ENCODE results near the gene STOM.

Gene STOM

GRCh38 chr9:121324316-121324715, 45.7 kb downstream of the STOM start:
- H4K20me1 ChIP-seq (ENCODE audit: insufficient read depth, low read length): no peaks in the 10 kb centered on the region
- H3F3A ChIP-seq (ENCODE audit: insufficient read depth, low read length): no peaks in the 10 kb centered on the region
- no peak for DNase-seq
- no peak overlapping the region for H3K4me2 ChIP-seq (ENCODE audit: low read depth, low read length)
- H3K27me3 ChIP-seq (replicated peaks; ENCODE audit: insufficient read depth, low read length): no peaks in the 10 kb centered on the region
- no peaks in the 10 kb centered on the region for H3K79me2 ChIP-seq (ENCODE audit: low read length)
- no peaks in the 10 kb centered on the region for H3K36me3 ChIP-seq (replicated peaks; ENCODE audit: insufficient read depth, low read length)
- no peaks in the 10 kb centered on the region for H3K4me1 ChIP-seq (ENCODE audit: low read length)
- no peaks in the 10 kb centered on the region for H3K9me3 ChIP-seq (replicated peaks; ENCODE audit: insufficient read depth, low read length)
- TF ChIP-seq EZH2phosphoT487 (IDR thresholded peaks at IDR 0.05; ENCODE audit: low read length): no peak
- no peak overlapping the region for H3K27ac ChIP-seq (ENCODE audit: low read length)
- H3K4me3 ChIP-seq (ENCODE audit: low read length): no peak overlapping the region
- H2AFZ ChIP-seq (ENCODE audit: low read length): no peak overlapping the region
- no peaks in the 10 kb centered on the region for H3K9me2 ChIP-seq (replicated peaks; ENCODE audit: insufficient read depth, low read length)
- H3K9ac ChIP-seq (ENCODE audit: low read length): no peak overlapping the region

DNA sequence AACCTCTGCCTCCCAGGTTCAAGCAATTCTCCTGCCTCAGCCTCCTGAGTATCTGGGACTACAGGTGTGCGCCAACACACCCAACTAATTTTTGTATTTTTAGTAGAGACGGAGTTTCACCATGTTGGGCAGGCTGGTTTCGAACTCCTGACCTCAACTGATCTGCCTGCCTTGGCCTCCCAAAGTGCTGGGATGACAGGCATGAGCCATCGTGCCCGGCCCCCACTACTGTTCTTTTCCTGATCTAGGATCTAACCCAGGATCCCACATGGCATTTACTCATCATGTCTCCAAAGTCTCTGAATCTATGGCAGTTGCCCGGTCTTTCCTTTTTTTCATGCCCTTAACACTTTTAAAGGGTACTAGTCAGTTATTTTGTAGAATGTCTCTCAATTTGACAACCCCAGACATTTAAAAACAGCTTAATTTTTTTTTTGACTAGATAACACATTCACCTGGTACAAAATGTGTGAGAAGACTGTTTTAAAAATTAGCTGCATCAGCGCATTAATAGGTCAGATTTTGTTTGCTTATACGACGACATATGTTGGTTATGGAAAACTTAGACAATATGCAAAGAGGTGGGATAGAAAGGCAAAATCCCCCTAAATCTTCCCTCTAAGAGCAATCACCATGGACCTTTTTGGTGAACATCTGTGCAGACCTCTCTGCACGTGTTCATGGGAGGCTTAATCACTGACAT, 46.5 kb downstream of the STOM start:
- Histone ChIP-seq H3K9ac (ENCODE audit: low read length) (no peak overlapping the region), H3K4me2 (ENCODE audit: low read depth, low read length) (no peak overlapping the region), H3K4me1 (ENCODE audit: low read length) (no peaks in the 10 kb centered on the region), H3K9me3 (replicated peaks; ENCODE audit: insufficient read depth, low read length) (no peaks in the 10 kb centered on the region), H3F3A (ENCODE audit: insufficient read depth, low read length) (no peaks in the 10 kb centered on the region), H3K79me2 (ENCODE audit: low read length) (no peaks in the 10 kb centered on the region), H2AFZ (ENCODE audit: low read length) (no peak overlapping the region), H3K27me3 (replicated peaks; ENCODE audit: insufficient read depth, low read length) (no peaks in the 10 kb centered on the region), H4K20me1 (ENCODE audit: insufficient read depth, low read length) (no peaks in the 10 kb centered on the region), H3K27ac (ENCODE audit: low read length) (no peak overlapping the region), H3K4me3 (ENCODE audit: low read length) (no peak overlapping the region), H3K9me2 (replicated peaks; ENCODE audit: insufficient read depth, low read length) (no peaks in the 10 kb centered on the region), H3K36me3 (replicated peaks; ENCODE audit: insufficient read depth, low read length) (no peaks in the 10 kb centered on the region)
- TF ChIP-seq EZH2phosphoT487 (IDR thresholded peaks at IDR 0.05; ENCODE audit: low read length) (no peak), EZH2 (optimal IDR thresholded peaks at IDR 0.05; ENCODE audit: low read depth, low read length) (no peak), CTCF (IDR thresholded peaks at IDR 0.05; ENCODE audit: low read length) (no peak)
- DNase-seq: no peak

DNA sequence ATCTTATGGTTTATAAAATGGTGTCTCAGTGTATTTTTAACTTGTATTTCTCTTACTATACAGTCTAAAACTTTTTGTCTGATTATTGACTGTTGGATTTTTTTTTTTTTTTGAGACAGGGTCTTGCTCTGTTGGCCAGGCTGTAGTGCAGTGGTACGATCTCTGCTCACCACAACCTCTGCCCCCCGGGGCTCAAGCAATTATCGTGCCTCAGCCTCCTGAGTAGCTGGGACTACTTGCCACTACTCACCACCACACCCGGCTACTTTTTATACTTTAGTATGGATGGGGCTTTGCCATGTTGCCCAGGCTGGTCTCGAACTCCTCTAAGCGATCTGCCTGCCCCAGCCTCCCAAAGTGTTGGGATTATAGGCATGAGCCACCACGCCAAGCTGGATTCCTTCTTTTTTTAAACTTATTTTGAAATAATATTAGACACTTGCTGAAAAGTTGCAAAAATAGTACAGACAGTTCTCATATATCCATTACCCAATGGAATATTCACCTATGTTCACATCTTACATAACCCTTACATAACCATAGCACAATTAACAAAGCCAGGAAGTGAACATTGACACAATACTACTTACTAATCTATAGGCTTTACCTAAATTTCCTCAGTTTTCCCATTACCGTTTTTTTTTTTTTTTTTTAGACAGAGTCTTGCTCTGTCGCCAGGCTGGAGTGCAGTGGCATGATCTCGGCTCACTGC, 47.2 kb downstream of the STOM start:
- no peaks in the 10 kb centered on the region for H3F3A ChIP-seq (ENCODE audit: insufficient read depth, low read length)
- no peaks in the 10 kb centered on the region for H3K9me2 ChIP-seq (replicated peaks; ENCODE audit: insufficient read depth, low read length)
- no peak overlapping the region for H3K4me2 ChIP-seq (ENCODE audit: low read depth, low read length)
- H3K4me3 ChIP-seq (ENCODE audit: low read length): no peak overlapping the region
- no peaks in the 10 kb centered on the region for H3K9me3 ChIP-seq (replicated peaks; ENCODE audit: insufficient read depth, low read length)
- TF ChIP-seq EZH2phosphoT487 (IDR thresholded peaks at IDR 0.05; ENCODE audit: low read length) (no peak), CTCF (IDR thresholded peaks at IDR 0.05; ENCODE audit: low read length) (no peak), EZH2 (optimal IDR thresholded peaks at IDR 0.05; ENCODE audit: low read depth, low read length) (no peak)
- H3K36me3 ChIP-seq (replicated peaks; ENCODE audit: insufficient read depth, low read length): no peaks in the 10 kb centered on the region
- H3K9ac ChIP-seq (ENCODE audit: low read length): no peak overlapping the region
- H3K79me2 ChIP-seq (ENCODE audit: low read length): no peaks in the 10 kb centered on the region
- no peak overlapping the region for H2AFZ ChIP-seq (ENCODE audit: low read length)
- H4K20me1 ChIP-seq (ENCODE audit: insufficient read depth, low read length): no peaks in the 10 kb centered on the region
- no peak overlapping the region for H3K27ac ChIP-seq (ENCODE audit: low read length)
- H3K4me1 ChIP-seq (ENCODE audit: low read length): no peaks in the 10 kb centered on the region
- no peaks in the 10 kb centered on the region for H3K27me3 ChIP-seq (replicated peaks; ENCODE audit: insufficient read depth, low read length)
- no peak for DNase-seq

Measured in MM.1S (cell line).